GM18858 (cell line): ENCODE results near the gene HEPACAM2.
A peak's percentile ranks its signal among the peaks of the same experiment; 100 is the strongest.

Source experiments
- ATAC-seq: cut with Tn5 transposase; IDR thresholded peaks from one replicate; pipeline ENCODE4 v1.9.1; 2021; ENCODE audit not compliant: unreplicated experiment

The HEPACAM2 gene

GRCh38 chr7:93148727-93149126, 77.5 kb downstream of the HEPACAM2 start:
- ATAC-seq = no peak

GRCh38 chr7:93148144-93148543, 78.1 kb downstream of the HEPACAM2 start, which contains the start of gene SAMD9L:
Gene SAMD9L, minus strand, starts transcription at chr7:93148385. Its CDS starts 12,414 bp downstream, at chr7:93135971.
- ATAC-seq = peak; percentile 72

GRCh38 chr7:93147363-93147762, 78.9 kb downstream of the HEPACAM2 start:
- peak; percentile 79 for ATAC-seq

GRCh38 chr7:93146472-93147141, 79.7 kb downstream of the HEPACAM2 start:
- ATAC-seq = no peak

- ATAC-seq = no peak
Observed at GRCh38 chr7:93146036-93146435, 80.2 kb downstream of the HEPACAM2 start.

GRCh38 chr7:93145354-93145753, 80.9 kb downstream of the HEPACAM2 start:
- ATAC-seq = no peak

- ATAC-seq = no peak
Observed at GRCh38 chr7:93142127-93142526, 84.1 kb downstream of the HEPACAM2 start.

GRCh38 chr7:93140582-93141191, 85.6 kb downstream of the HEPACAM2 start:
- ATAC-seq = no peak

- no peak for ATAC-seq
Observed at GRCh38 chr7:93138576-93138975, 87.7 kb downstream of the HEPACAM2 start.
